ENCODE results near the gene RNF14. TPM values are rescaled to one million over a fixed set of nuclear protein-coding genes. Genes with fewer than 3 reads are reported as not detected.

The RNF14 gene
- polyA plus RNA-seq, 1 of the 3 experiments (the other 2 are of a cell fraction) = 24.5 TPM

- no peak for TF ChIP-seq JUND (IDR thresholded peaks at IDR 0.05)
Observed at GRCh38 chr5:141935538-141935937, 33.4 kb upstream of the RNF14 start (continued).

GRCh38 chr5:141940695-141941271 is 28.1 kb upstream of the RNF14 start:
- Histone ChIP-seq H3K36me3 (replicated peaks in 1 of 2; ENCODE audit: control insufficient read depth in 1 of 2, insufficient read depth in 2 of 2, low read length in 1 of 2) (peaks cover 0 to 33% of the 10 kb centered on the region in 2 experiments), H3F3A (replicated peaks; ENCODE audit: insufficient read depth) (no peaks in the 10 kb centered on the region), H3K9me3 (no peaks in the 10 kb centered on the region), H3K27ac (ENCODE audit: low read depth in 2 of 2, low read length in 1 of 2) (peak overlapping the region in 1 of 2 experiments; percentile 20; a peak in 1 of 4 replicates), H3K79me2 (ENCODE audit: insufficient read depth) (no peaks in the 10 kb centered on the region), H3K27me3 (ENCODE audit: insufficient read depth) (no peaks in the 10 kb centered on the region), H4K20me1 (ENCODE audit: insufficient read depth) (no peaks in the 10 kb centered on the region), H3K9ac (no peak overlapping the region), H3K9me2 (no peaks in the 10 kb centered on the region), H3K4me1 (ENCODE audit: control insufficient read depth in 1 of 2, insufficient read depth in 2 of 2, low read depth in 1 of 2, low read length in 1 of 2) (peaks cover 0 to 15% of the 10 kb centered on the region in 2 experiments; a peak in 1 of 4 replicates), H2AFZ (ENCODE audit: low read depth) (no peak overlapping the region), H3K4me3 (ENCODE audit: low read depth in 2 of 2, low read length in 1 of 2) (no peak overlapping the region), H3K4me2 (no peak overlapping the region)
- TF ChIP-seq EZH2phosphoT487 (IDR thresholded peaks at IDR 0.05; ENCODE audit: borderline replicate concordance, low read depth) (no peak), GATA2 (CRISPR knock-in tag; IDR thresholded peaks at IDR 0.05) (no peak), PBX3 (IDR thresholded peaks at IDR 0.05) (no peak), EP300 (IDR thresholded peaks at IDR 0.05; ENCODE audit: borderline replicate concordance in 1 of 2, low read depth in 1 of 2, low read length in 1 of 2) (no peak), NFIC (IDR thresholded peaks at IDR 0.05; ENCODE audit: borderline replicate concordance) (no peak), FOXJ3 (CRISPR knock-in tag; IDR thresholded peaks at IDR 0.05) (no peak), YY1 (IDR thresholded peaks at IDR 0.05; ENCODE audit: low read depth) (no peak), FOSL2 (IDR thresholded peaks at IDR 0.05; ENCODE audit: borderline replicate concordance, low read depth) (no peak), TCF12 (IDR thresholded peaks at IDR 0.05) (no peak), REST (IDR thresholded peaks at IDR 0.05; ENCODE audit: low read depth, low read length) (no peak), ELF1 (IDR thresholded peaks at IDR 0.05) (no peak), CTCF (IDR thresholded peaks at IDR 0.05) (no peak; the same call in 1 of the 2 replicates), MEF2A (IDR thresholded peaks at IDR 0.05; ENCODE audit: borderline replicate concordance, low read depth) (no peak), USF1 (IDR thresholded peaks at IDR 0.05; ENCODE audit: borderline replicate concordance, low read depth) (no peak), RAD21 (IDR thresholded peaks at IDR 0.05; ENCODE audit: low read length) (no peak), NRF1 (IDR thresholded peaks at IDR 0.05; ENCODE audit: low read depth, low read length) (no peak)
- ChIA-PET POLR2A (interaction anchor here (1.2 to 1.9 kb wide), 2 partner anchors 17 to 20 kb away, joined by 3 to 6 read pairs; partner anchors contain the start of gene DELE1), CTCF (interaction anchor here (1.0 to 20.3 kb wide), 9 partner anchors 10 to 275 kb away, joined by 3 to 256 read pairs (median 4); partner anchors contain the start of gene PCDH12)
- no peak for DNase-seq
- WGBS (ENCODE audit: low lambda C conversion rate) = 67% methylated on average over 6 of the region's 6 CpGs

Measured in SK-N-SH (cell line).